ENCODE measurements around the gene ETV1. TPM values are rescaled to one million over a fixed set of nuclear protein-coding genes. Genes with fewer than 3 reads are reported as not detected.

The ETV1 gene
- total RNA-seq, 4 donors from 2014 or later: 4.2 to 11.5 (median 7.3) TPM

- no peaks in the 10 kb centered on the region for H3K27me3 ChIP-seq
- H3K9me3 ChIP-seq: no peaks in the 10 kb centered on the region
- H3K36me3 ChIP-seq: no peaks in the 10 kb centered on the region
- ATAC-seq: no peak
- H3K4me3 ChIP-seq: no peak overlapping the region
- H3K4me1 ChIP-seq: no peaks in the 10 kb centered on the region
- no peak overlapping the region for H3K27ac ChIP-seq
- WGBS, 2 donors (ENCODE audit: low coverage in 1 of 2): 56 to 82% methylated on average over 1 to 2 of the region's 2 CpGs
- no peak for TF ChIP-seq POLR2AphosphoS5 (IDR thresholded peaks at IDR 0.05)
- no peak for TF ChIP-seq EP300 (IDR thresholded peaks at IDR 0.05)
- no peak for TF ChIP-seq POLR2A (IDR thresholded peaks at IDR 0.05)
- TF ChIP-seq CTCF (IDR thresholded peaks at IDR 0.05): no peak
Observed at GRCh38 chr7:13841284-13841683, 148.2 kb downstream of the ETV1 start.

Small RNAs within 50 kb of the gene (small RNA-seq; reads per million reads assigned to genes)
- gene RF00019: 0 reads per million in 4 donors
